DOHH2 (cell line): ENCODE measurements around the gene KCNJ15.

ENCODE experiments used
- CTCF ChIP-seq: fragments of 200-600 bp; sonication (generic); IDR thresholded peaks from one replicate; pipeline ENCODE4 v1.5.1; 2014; ENCODE audit warnings: antibody characterized with exemption, mild to moderate bottlenecking, low read depth, low read length; ENCODE audit not compliant: poor library complexity, severe bottlenecking
- EZH2phosphoT487 ChIP-seq: fragments of 200-600 bp; sonication (generic); IDR thresholded peaks from 2 replicates; pipeline ENCODE4 v1.6.1; 2017; ENCODE audit warnings: borderline replicate concordance, mild to moderate bottlenecking, antibody characterized with exemption, low read length, moderate library complexity, mixed read lengths

GRCh38 chr21:38268864-38269575 is 12.2 kb downstream of the KCNJ15 start:
- no peak for TF ChIP-seq CTCF
- no peak for TF ChIP-seq EZH2phosphoT487
